HL-60 (cell line): ENCODE data around the gene CLEC3A.

ENCODE experiments used
- DNase-seq, 2 experiments: peaks; one replicate each; pipeline ENCODE4 v3.0.0-alpha.2; 2010 to 2020; ENCODE audit warnings: low read depth in 1 of 2, low spot score in 1 of 2
- H3K27ac ChIP-seq: fragments of 250-450 bp; sonication (Bioruptor Pico); replicated peaks from 2 replicates; pipeline ENCODE4 v1.5.1; 2020; ENCODE audit warnings: mild to moderate bottlenecking, moderate library complexity
- H3K27me3 ChIP-seq: fragments of 250-450 bp; sonication (Bioruptor Pico); 2 replicates; pipeline ENCODE4 v1.5.1; 2021; ENCODE audit warnings: mild to moderate bottlenecking, moderate library complexity; ENCODE audit not compliant: insufficient read depth, poor library complexity, severe bottlenecking
- H3K4me3 ChIP-seq: replicated peaks from 2 replicates; pipeline ENCODE4 v1.5.1; 2011; ENCODE audit warnings: mild to moderate bottlenecking, control low read depth, low read length; ENCODE audit not compliant: insufficient read depth
- CTCF ChIP-seq: IDR thresholded peaks from one replicate; pipeline ENCODE4 v1.5.1; 2011; ENCODE audit warnings: low read length, control low read depth, inconsistent platforms; ENCODE audit not compliant: insufficient read depth
- GABPA ChIP-seq: IDR thresholded peaks from 2 replicates; pipeline ENCODE4 v1.6.1; 2012; ENCODE audit warnings: low read depth
- POLR2AphosphoS5 ChIP-seq: IDR thresholded peaks from 2 replicates; pipeline ENCODE4 v1.6.1; 2012; ENCODE audit warnings: low read depth
- REST ChIP-seq: IDR thresholded peaks from 2 replicates; pipeline ENCODE4 v1.6.1; 2012; ENCODE audit warnings: low read depth; ENCODE audit not compliant: insufficient replicate concordance
- SPI1 ChIP-seq: IDR thresholded peaks from 2 replicates; pipeline ENCODE4 v1.6.1; 2012; ENCODE audit warnings: low read depth, mild to moderate bottlenecking, borderline replicate concordance

The CLEC3A gene

GRCh38 chr16:78007121-78007520 is 15.2 kb upstream of the CLEC3A start:
- Histone ChIP-seq H3K4me3 (no peak overlapping the region), H3K27ac (no peak overlapping the region), H3K27me3 (no peaks in the 10 kb centered on the region)
- TF ChIP-seq GABPA (no peak), REST (no peak), SPI1 (no peak), POLR2AphosphoS5 (no peak), CTCF (no peak)
- no peak for DNase-seq

GRCh38 chr16:78024159-78024558 is 1.8 kb downstream of the CLEC3A start:
- Histone ChIP-seq H3K27me3 (no peaks in the 10 kb centered on the region), H3K27ac (no peak overlapping the region), H3K4me3 (no peak overlapping the region)
- TF ChIP-seq POLR2AphosphoS5 = no peak
- TF ChIP-seq SPI1 = no peak
- no peak for TF ChIP-seq GABPA
- DNase-seq = no peak

GRCh38 chr16:78025631-78026030 is 3.3 kb downstream of the CLEC3A start:
- H3K27me3 ChIP-seq = no peaks in the 10 kb centered on the region

More at GRCh38 chr16:78025631-78026030, 3.3 kb downstream of the CLEC3A start:
- no peak for DNase-seq
- Histone ChIP-seq H3K27ac (no peak overlapping the region), H3K4me3 (no peak overlapping the region)
- TF ChIP-seq GABPA (no peak), REST (no peak), CTCF (no peak), SPI1 (no peak)
